Esophagus muscularis mucosa (tissue), 3 donors: ENCODE data around the gene SEMA5A.

Experiments used
- POLR2A ChIP-seq: fragments of 450-650 bp; IDR thresholded peaks from one replicate; pipeline ENCODE4 v1.6.1; 2017; ENCODE audit warnings: antibody characterized with exemption, moderate library complexity, mild to moderate bottlenecking, low read depth
- POLR2AphosphoS5 ChIP-seq, 2 donors: sonication (generic); formaldehyde crosslinking; IDR thresholded peaks; one replicate each; pipeline ENCODE4 v1.6.1; 2017; ENCODE audit warnings: antibody characterized with exemption in 2 of 2
- TF ChIP-seq, protein P1 (sequence below), 3 experiments: fragments of 200-600 bp in 2 of 3; fragments of 450-650 bp in 1 of 3; sonication (generic) in 2 of 3; IDR thresholded peaks; one replicate each; pipeline ENCODE4 v1.5.1; 2017 to 2019; ENCODE audit warnings: antibody characterized with exemption in 3 of 3, mild to moderate bottlenecking in 2 of 3, moderate library complexity in 1 of 3

DNA sequence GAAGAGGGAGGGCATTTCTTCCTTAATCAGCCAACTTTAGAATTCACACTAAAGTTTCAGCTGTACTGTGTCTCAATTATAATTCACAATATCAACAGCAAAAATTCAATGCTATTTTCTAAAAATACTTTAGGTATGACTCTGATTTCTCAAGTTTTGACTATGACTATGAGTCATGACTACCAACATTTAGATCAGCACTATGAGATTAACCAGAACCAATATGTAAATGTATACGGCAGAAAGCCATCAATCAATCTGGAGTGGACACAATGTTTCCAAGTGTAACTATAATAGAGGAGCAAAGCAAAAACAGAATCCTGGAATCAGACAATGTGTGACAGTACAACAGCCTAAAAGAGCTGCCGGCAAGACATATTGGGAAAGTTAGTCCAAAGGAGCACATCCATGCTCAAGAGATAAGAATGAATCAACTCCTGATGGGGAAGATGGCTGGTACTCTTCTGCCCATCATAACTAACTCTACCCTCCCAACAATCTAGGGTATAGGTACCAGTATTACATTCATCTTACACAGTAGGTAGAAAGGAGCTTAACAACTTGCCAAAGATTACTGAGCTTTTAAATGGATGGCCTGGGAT, 294.4 kb downstream of the SEMA5A start:
- TF ChIP-seq, protein P1, sequence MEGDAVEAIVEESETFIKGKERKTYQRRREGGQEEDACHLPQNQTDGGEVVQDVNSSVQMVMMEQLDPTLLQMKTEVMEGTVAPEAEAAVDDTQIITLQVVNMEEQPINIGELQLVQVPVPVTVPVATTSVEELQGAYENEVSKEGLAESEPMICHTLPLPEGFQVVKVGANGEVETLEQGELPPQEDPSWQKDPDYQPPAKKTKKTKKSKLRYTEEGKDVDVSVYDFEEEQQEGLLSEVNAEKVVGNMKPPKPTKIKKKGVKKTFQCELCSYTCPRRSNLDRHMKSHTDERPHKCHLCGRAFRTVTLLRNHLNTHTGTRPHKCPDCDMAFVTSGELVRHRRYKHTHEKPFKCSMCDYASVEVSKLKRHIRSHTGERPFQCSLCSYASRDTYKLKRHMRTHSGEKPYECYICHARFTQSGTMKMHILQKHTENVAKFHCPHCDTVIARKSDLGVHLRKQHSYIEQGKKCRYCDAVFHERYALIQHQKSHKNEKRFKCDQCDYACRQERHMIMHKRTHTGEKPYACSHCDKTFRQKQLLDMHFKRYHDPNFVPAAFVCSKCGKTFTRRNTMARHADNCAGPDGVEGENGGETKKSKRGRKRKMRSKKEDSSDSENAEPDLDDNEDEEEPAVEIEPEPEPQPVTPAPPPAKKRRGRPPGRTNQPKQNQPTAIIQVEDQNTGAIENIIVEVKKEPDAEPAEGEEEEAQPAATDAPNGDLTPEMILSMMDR (IDR thresholded peaks at IDR 0.05) = no peak
- TF ChIP-seq POLR2A = no peak
- TF ChIP-seq POLR2AphosphoS5 (IDR thresholded peaks at IDR 0.05) = no peak
